HG03558 (cell line): ENCODE results near the gene FADS3.

Experiments used
- ATAC-seq: cut with Tn5 transposase; IDR thresholded peaks from one replicate; pipeline ENCODE4 v1.9.1; 2021; ENCODE audit warnings: moderate number of reproducible peaks; ENCODE audit not compliant: unreplicated experiment; ENCODE audit errors: extremely low read depth

FADS3 gene

GRCh38 chr11:61900251-61900650 is 8.9 kb upstream of the FADS3 start:
- no peak for ATAC-seq

- peak; percentile 56 for ATAC-seq
These were observed 7.9 kb upstream of the FADS3 start for GRCh38 chr11:61899146-61899841.

GRCh38 chr11:61898247-61898582 is 6.9 kb upstream of the FADS3 start:
- ATAC-seq: no peak

- ATAC-seq: no peak
These were observed 6.3 kb upstream of the FADS3 start for GRCh38 chr11:61897387-61898246.

- ATAC-seq: no peak
These were observed 5.5 kb upstream of the FADS3 start for GRCh38 chr11:61896665-61897386.

- ATAC-seq: no peak
These were observed 4.3 kb upstream of the FADS3 start for GRCh38 chr11:61895718-61896059.

GRCh38 chr11:61895046-61895717 is 3.8 kb upstream of the FADS3 start:
- ATAC-seq: no peak

GRCh38 chr11:61893981-61894380 is 2.6 kb upstream of the FADS3 start:
- ATAC-seq: no peak

GRCh38 chr11:61892085-61892370 is 683 bp upstream of the FADS3 start:
- peak; percentile 3 for ATAC-seq

GRCh38 chr11:61890529-61891330 is 615 bp downstream of the FADS3 start:
- peak; percentile 17 for ATAC-seq

GRCh38 chr11:61889831-61890230 is 1.5 kb downstream of the FADS3 start:
- no peak for ATAC-seq

- ATAC-seq: no peak
These were observed 2.8 kb downstream of the FADS3 start for GRCh38 chr11:61888590-61888989.

GRCh38 chr11:61887839-61888494 is 3.4 kb downstream of the FADS3 start:
- no peak for ATAC-seq

- no peak for ATAC-seq
These were observed 4.7 kb downstream of the FADS3 start for GRCh38 chr11:61886643-61887042.

GRCh38 chr11:61885784-61886580 is 5.4 kb downstream of the FADS3 start:
- ATAC-seq: no peak

- no peak for ATAC-seq
These were observed 6.1 kb downstream of the FADS3 start for GRCh38 chr11:61885166-61885778.

- no peak for ATAC-seq
These were observed 7.4 kb downstream of the FADS3 start for GRCh38 chr11:61883947-61884346.

GRCh38 chr11:61883327-61883726 is 8.0 kb downstream of the FADS3 start:
- no peak for ATAC-seq
